GM19035 (cell line): ENCODE data around the gene CYB561.

ENCODE experiments used
- ATAC-seq: cut with Tn5 transposase; IDR thresholded peaks from one replicate; pipeline ENCODE4 v1.9.1; 2021; ENCODE audit not compliant: unreplicated experiment

Gene CYB561, protein sequence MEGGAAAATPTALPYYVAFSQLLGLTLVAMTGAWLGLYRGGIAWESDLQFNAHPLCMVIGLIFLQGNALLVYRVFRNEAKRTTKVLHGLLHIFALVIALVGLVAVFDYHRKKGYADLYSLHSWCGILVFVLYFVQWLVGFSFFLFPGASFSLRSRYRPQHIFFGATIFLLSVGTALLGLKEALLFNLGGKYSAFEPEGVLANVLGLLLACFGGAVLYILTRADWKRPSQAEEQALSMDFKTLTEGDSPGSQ

DNA sequence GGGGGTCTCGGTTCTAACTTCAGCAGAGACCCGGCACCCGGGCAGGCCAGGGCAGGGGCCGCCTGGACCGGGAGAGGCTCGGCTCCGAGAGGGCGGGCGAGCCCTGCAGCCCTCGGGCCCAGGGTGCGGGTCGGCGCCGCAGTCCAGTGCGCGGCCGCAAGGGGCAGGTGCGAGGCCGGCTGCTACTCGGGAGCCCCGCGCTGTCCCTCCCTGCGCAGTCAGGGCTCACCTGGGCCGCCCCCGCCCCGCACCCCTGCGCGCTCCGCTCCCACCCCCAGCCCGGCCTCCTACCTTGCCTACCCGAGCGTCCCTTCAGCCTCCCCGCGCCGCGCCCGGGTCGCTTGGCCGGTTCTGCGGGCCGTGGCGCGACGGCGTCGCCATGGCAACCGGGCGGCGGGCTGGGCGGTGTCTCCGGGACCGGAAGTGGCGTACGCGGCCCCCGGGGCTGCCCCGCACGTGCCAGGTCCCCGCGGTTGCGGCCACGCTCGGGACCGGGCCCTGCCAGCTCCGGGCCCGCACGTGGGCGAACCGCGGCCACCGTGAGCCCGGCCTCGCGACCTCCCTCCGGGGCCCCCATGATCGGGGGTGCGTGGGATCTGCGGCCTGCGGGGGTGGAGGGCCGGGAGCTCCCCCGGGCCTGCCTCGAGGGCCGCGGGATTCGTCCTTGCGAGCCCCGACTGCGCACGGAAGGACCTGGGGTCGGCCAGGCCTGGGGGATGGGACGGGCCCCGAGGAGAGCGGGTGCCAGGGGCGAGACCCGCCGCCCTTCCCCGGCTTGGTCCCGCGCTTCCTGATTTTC is at the start of gene CYB561:
Gene CYB561 (minus strand): TSS at position 353 of the 799 bp plus-strand sequence. CDS start 8,759 bp downstream, outside the sequence.
- ATAC-seq: peak; percentile 63

DNA sequence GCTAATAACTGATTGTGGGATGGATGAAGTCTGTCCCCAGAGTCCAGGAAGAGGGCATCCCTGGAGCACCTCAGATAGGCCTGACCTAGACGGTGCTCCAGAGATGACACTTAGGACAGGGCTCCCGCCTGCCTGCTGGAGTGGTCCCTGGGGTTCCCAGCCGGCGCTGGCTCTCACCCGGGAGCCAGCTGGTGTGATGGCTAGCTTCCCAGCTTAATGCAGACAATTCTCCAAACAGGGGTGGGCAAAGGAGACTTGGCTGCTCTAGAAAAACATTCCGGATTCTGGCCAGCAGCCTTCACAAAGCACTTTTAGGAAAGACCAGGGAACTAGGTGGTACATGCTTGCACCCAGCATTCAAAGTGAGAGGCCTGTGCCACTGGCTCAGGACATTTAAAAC is 49.4 kb upstream of the CYB561 start:
- no peak for ATAC-seq

DNA sequence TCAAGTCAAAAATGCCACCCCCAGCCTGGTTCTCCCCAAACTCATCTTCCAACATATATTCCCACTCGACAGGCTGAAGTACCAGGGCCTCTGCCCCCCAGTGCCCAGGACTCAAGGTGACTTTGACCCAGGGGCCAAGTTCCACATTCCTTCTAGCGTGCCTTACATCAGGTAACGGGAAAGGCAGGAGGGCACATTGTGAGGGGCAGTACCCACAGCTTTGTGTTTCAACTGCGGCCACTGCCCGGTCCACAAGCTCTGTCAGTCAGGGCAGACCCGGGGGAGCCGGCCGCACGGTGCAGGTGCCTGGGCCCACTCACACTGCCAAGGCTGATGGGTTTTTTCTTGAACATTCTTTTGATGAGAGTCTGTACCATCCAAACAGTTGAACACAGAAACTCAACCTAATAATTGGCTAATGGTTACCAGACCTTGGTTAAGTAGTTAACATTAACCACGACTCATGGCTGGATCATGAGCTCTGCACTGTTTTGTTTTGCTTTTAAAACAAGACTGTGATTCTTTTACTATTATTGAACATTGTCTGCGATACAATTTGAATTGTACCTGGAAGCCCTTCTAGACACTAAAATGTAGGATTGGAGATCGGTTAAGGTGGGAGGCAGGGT is 48.3 kb upstream of the CYB561 start:
- ATAC-seq: no peak

DNA sequence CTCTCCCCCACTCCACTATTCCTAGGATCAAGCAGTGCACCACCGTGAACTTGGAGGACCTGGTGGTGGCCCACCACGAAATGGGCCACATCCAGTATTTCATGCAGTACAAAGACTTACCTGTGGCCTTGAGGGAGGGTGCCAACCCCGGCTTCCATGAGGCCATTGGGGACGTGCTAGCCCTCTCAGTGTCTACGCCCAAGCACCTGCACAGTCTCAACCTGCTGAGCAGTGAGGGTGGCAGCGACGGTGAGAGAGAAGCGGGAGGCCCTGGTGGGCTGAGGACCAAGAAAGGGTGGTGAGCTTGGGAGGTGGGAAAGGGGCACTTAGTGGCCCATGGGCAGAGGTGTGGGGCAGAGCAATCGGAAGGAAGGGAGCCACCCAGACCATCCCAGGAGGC is 47.3 kb upstream of the CYB561 start:
- no peak for ATAC-seq

DNA sequence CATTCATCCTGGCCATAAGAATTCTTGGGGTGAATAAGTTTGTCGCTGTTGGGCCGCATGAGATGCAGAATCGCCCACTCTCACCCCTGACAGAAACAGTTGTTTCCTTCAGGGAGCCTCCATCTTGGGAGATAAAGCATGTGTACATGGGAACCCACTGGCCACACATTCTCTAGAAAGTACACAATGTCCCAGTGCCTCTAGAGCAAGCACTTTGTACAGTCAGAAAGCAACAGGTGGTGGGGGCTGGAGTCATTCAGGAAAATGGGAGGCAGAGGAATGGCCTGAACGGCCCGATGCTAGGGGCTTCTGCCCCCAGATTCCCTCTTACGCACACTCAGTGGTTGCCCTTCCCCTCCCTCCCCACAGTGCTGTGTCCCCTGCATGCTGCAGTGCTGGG is 46.8 kb upstream of the CYB561 start:
- ATAC-seq: no peak

DNA sequence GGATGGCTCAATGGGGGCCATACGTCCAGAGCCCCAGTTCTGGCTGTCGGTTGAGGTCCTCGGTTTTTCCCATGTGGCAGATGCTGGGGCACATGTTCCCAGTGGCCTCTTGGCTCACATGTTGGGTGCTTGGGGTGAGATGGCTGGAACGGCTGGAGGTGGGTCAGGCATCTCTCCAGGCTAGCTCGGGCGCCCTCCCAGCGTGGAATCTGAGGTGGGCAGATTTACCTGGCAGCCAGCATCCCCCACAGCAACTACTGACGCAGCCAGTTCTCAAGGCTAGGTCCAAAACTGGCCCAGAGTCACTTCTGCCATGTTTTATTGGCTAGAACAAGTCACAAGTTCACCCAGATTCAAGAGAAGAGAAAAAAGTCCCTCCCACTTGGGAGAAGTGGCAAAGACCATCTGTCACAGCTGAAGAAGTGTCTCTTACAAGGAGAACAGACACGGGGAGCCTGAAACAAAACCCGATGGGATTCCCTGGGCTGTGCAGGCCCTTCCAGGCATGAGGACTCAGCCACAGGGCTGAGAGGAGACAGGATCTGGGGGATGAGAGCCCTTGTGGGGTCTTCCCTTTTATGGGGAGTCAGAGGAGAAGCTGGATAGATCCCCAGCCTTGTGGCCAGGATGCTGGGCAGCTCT is 46.0 kb upstream of the CYB561 start:
- ATAC-seq: no peak

DNA sequence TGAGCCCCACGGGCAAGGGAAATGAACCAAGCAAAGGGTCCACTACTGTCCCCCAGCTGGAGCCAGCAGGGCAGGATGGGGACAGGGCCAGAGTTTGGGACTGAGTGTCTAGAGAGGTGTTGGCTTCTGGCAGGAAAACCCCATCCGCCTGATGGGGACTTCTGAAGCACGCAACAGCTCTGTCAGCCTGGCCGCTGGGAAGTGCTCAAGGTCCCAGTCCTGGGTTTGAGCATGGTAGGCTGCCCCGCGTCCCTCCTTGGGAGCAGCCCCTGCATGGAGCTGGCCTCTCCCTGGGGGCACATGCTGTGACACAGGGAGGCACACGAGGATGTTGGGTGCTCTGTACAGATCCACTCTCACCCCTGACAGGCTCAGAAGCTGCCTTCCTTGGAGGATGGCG is 45.3 kb upstream of the CYB561 start:
- ATAC-seq: no peak

DNA sequence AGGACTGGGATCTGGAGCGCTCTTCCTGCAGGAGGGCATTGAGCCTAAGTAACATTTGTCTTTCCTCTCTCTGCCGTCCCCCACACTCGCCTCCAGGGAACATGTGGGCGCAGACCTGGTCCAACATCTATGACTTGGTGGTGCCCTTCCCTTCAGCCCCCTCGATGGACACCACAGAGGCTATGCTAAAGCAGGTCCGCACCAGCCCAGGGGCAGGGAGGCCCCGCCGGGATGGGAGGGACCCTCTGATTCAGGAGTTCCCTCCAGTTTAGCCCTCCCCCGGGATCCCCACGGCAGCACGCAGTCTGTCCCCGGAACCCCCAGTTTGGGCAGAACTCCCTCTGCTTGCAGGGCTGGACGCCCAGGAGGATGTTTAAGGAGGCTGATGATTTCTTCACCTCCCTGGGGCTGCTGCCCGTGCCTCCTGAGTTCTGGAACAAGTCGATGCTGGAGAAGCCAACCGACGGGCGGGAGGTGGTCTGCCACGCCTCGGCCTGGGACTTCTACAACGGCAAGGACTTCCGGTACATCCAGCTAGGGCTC is 44.8 kb upstream of the CYB561 start:
- ATAC-seq: no peak

DNA sequence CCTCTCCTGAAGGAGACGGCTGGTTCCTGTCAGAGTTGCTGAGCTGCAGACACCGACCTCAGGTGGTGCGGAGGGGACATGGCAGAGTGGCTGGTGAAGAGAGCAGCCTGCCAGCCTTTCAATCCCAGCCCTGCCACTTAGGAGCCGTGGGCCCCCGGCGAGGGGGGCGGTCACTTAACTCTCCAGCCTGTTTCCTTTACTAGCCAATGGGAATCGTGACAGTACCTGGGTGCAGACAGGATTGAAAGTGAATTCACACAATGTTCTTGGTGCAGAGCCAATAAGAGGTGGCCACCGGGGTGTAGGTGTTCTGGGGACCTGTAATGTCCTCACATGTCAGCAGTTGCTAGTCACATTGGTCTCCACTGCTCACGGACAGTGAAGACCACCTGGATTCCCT is 44.2 kb upstream of the CYB561 start:
- ATAC-seq: no peak

DNA sequence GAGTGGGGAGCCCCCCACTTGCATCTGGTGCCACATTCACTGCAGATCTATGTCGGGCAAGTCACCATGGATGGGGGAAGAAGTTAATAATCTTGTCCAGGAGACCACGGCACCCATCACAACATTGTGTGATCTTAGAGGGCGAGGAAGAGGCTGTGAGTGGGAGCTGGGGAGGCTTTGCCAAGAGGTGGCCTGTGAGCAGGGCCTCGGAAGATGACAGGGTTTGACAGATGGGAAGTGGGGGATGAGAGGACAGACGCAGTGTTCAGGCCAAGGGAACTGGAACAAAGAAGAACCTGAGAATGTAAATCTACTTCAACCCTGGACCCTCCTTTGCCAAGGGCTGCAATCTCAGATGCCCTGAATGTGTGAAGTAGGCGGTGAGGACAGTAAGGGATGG is 43.2 kb upstream of the CYB561 start:
- no peak for ATAC-seq

DNA sequence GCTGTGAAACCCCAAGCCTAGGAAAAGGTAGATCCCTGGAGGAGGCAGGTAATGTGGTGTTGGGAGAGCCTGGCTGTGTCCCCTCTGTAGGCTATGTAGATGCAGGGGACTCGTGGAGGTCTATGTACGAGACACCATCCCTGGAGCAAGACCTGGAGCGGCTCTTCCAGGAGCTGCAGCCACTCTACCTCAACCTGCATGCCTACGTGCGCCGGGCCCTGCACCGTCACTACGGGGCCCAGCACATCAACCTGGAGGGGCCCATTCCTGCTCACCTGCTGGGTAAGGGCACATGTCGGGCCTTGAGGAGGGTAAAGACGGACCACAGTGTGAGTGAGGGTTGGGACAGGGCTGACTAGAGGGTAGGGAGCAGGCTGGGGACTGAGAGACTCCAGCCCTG is 42.7 kb upstream of the CYB561 start:
- ATAC-seq: no peak

DNA sequence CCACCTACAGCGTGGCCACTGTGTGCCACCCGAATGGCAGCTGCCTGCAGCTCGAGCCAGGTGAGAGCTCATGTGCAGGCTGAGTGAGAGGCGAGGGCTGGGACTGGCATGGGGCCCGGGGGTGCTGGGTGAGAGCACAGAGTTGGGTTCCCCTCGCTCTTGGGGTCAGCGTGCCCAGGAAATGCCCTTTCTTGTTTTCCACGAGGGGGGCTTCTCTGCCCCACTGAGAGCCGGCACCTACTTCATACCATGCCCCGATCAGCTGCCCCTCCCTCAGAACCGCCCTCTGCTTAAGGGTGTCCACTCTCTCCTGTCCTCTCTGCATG is 40.9 kb upstream of the CYB561 start:
- ATAC-seq: no peak

DNA sequence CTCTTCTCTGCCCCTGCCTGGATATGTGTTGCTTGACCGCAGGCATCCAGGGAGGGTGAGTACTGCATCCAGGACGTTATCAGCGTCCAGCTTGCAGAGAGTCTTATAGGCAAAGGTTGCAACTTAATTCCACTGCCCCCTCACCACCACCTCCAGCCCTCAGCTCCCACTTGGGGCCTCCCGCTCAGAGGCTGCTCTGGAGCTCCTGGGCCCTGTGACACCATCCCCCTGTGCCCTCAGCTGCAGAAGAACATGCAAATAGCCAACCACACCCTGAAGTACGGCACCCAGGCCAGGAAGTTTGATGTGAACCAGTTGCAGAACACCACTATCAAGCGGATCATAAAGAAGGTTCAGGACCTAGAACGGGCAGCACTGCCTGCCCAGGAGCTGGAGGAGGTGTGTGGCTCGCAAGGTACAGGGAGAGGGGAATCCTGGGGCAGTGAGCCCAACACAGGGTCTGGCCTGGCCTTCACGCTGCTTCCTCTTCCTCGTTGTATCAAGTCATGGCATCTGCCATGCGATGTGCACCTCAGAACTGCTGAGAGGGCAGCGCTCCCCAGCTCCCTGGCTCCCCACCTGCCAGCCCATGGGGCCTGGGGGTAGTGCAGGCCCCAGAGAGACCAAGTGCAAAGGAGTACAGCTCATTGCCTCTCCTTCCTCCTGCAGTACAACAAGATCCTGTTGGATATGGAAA is 40.4 kb upstream of the CYB561 start:
- ATAC-seq: no peak

DNA sequence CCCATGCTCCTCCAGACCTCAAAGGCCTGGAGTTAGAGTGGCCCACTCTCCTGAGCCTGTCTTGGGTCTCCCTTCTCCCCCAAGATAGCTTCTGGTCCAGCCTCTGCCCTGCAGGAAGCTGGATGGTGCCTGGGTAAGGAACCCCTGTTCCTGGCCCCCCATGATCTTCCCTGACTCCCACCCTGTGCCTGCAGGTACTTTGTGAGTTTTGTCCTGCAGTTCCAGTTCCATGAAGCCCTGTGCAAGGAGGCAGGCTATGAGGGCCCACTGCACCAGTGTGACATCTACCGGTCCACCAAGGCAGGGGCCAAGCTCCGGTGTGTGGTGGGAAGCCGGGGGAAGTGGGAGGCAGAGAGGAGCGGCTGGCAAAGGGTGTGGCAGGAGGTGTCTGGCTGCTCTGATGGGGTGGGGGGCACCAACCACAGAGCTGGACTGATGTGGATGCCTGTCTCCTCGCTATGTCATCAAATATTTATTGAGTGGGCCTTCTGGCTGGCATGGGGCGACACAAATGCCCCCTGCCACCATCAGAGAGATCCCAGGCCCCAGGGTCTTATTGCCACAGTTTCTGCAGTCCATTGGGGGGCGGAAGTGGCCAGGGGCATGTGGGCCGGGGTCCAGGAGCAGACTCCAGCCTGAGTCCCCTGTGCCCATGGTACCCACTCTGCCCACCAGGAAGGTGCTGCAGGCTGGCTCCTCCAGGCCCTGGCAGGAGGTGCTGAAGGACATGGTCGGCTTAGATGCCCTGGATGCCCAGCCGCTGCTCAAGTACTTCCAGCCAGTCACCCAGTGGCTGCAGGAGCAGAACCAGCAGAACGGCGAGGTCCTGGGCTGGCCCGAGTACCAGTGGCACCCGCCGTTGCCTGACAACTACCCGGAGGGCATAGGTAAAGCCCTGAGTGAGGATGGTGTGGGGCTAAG is 37.8 kb upstream of the CYB561 start:
- ATAC-seq: no peak

DNA sequence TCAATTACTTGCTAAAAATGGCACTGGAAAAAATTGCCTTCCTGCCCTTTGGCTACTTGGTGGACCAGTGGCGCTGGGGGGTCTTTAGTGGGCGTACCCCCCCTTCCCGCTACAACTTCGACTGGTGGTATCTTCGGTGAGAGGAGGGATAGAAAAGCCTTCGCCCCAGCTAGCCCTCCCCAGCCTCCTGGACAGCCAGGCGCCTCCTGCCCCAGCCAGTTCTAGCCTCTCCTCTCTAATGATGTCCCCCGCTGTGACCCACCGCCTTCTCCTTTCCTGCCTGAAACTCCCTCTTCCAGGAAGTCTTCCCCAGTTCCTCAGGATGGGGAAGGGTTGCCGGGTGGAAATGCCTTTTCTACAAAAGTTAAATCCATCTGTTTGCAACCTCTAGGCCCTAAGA is 36.9 kb upstream of the CYB561 start:
- ATAC-seq: no peak

DNA sequence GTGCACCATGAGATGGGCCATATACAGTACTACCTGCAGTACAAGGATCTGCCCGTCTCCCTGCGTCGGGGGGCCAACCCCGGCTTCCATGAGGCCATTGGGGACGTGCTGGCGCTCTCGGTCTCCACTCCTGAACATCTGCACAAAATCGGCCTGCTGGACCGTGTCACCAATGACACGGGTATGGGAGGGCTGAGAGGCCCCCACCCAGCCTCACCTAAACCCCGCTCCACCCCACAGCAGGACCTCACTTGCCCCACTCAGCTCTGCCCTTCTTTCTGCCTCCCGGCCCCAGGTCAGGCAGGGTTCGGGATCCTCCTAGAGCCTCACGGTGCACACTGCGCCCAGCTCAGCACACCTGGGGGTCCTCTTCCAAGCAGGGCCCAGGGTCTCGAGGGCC is 36.4 kb upstream of the CYB561 start:
- ATAC-seq: no peak

DNA sequence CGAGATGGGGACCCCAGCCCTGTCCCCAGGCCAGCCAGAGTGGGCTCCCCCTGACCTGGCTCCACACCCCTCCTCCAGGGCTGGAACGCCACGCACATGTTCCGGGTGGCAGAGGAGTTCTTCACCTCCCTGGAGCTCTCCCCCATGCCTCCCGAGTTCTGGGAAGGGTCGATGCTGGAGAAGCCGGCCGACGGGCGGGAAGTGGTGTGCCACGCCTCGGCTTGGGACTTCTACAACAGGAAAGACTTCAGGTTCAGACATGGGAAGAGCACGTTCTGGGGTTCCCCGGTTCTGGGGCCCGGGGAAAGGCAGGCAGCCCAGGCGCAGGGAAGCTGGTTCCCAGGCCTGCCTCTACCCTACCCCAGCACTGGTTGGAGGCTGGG is 35.4 kb upstream of the CYB561 start:
- no peak for ATAC-seq

DNA sequence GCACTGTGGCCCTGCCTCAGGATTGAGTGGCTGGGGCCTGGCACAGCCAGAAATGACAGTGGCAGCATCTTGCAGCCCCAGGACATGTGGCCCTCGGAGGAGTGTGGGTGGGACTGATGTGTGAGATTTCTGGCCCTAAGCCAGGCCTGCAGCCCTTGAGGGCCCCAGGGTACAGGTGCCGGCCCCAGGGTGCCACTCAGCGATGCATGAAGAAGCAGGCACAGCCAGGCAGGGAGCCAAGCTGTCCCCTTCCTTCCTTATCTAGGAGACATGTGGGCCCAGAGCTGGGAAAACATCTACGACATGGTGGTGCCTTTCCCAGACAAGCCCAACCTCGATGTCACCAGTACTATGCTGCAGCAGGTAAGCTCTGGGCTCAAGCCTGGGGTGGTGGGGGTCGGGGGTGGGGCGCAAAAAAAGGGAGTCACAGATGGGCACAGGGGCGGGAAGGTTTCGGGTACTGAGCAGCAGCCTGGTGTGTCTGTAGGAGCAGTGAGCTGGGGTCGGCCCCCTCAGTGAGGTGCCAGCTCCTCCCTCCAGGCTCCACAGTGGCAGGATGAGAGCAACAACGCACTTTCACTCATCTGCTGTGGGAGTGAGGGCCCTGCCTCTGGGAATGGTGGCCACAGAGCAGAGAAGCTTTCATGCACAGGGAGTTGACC is 34.9 kb upstream of the CYB561 start:
- ATAC-seq: no peak

DNA sequence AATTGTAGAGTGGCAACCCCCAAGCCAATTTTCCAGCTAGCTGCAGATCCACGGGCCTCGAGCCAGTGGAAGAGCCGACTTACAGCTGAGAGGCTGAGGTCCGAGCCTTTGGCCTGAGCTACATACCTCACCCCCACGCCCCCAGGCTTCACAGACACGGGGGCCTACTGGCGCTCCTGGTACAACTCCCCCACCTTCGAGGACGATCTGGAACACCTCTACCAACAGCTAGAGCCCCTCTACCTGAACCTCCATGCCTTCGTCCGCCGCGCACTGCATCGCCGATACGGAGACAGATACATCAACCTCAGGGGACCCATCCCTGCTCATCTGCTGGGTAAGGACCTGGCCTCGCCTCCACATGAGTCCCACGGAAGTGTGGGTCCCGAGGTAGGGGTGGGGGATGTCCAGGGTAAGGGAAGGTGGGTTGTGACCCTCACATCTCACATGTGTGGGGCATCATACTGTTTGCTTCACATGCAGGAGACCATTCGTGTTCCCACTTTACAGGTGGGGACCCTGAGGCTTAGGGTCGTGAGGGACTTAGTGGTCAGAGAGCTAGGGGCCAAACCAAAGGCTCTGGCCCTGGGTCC is 34.2 kb upstream of the CYB561 start:
- ATAC-seq: no peak
